T-helper 2 cell treated with Interferon-gamma antibody and Interleukin-4, amounts not matched to agents 5 μg/mL and 100 μg/mL, for 36 hours (primary cell): ENCODE data around the gene UBE2E3.
"Not testable (repeated sequence)": the region's sequence is repeated elsewhere in the genome, so short reads cannot be mapped to it uniquely, and the experiment has no call there.

Source experiments
- DNase-seq: peaks from one replicate; pipeline ENCODE4 v3.0.0; 2021; ENCODE audit warnings: low spot score
- H3K27ac Mint-ChIP-seq: one replicate; pipeline ENCODE4 v1.8.0; 2021; ENCODE audit warnings: mild to moderate bottlenecking, mixed read lengths
- H3K27me3 Mint-ChIP-seq: one replicate; pipeline ENCODE4 v1.8.0; 2021; ENCODE audit warnings: low read depth, mixed read lengths
- H3K36me3 Mint-ChIP-seq: one replicate; pipeline ENCODE4 v1.8.0; 2021; ENCODE audit warnings: low read depth, mixed read lengths
- H3K4me1 Mint-ChIP-seq: one replicate; pipeline ENCODE4 v1.8.0; 2021; ENCODE audit warnings: low read depth, mixed read lengths
- H3K4me3 Mint-ChIP-seq: one replicate; pipeline ENCODE4 v1.8.0; 2022; ENCODE audit warnings: mild to moderate bottlenecking, moderate library complexity, mixed read lengths
- H3K9me3 Mint-ChIP-seq: one replicate; pipeline ENCODE4 v1.8.0; 2021; ENCODE audit warnings: mixed read lengths

Gene UBE2E3

DNA sequence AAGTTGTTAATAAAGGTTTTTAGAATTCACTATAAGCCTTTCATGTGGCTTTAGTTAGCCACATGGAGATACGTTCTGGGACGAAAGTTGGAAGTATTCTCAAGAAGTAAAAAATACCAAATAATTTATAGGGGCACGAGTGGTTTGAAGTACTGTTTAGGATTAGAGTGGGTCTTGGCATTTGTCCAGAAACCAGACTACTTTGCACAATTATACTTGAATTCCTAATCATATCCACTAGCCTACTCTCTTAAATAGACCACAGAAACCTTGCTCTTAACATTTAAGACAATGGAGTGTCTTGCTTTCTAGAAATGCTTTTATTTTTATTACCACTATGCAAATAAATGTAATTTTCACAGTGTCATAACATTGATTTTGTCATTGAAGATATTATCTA, 44.6 kb downstream of the UBE2E3 start:
- no peak overlapping the region for H3K4me3 Mint-ChIP-seq
- no peaks in the 10 kb centered on the region for H3K27me3 Mint-ChIP-seq
- no peaks in the 10 kb centered on the region for H3K4me1 Mint-ChIP-seq
- H3K9me3 Mint-ChIP-seq, result no peaks in the 10 kb centered on the region
- no peak for DNase-seq
- H3K36me3 Mint-ChIP-seq, result no peaks in the 10 kb centered on the region
- no peak overlapping the region for H3K27ac Mint-ChIP-seq

DNA sequence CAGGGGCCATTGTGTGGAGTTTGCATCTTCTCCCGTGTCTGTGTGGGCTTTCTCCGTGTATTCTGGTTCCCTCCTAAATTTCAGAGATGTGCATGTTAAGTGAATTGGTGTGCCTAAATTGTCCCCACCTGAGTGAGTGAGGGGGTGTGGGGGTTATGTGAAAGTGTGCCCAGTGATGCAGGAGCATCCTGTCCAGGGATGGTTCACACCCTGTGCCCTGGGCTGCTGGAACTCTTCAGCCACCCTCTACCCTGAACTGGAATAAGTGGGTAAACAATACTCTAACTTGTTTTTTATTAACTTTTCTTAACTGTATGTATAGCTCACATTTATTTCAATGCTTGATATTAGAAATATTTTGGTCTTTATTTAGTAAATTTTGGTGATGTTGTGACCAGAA, 56.0 kb downstream of the UBE2E3 start:
- no peak for DNase-seq
- H3K9me3 Mint-ChIP-seq, result no peaks in the 10 kb centered on the region
- peaks cover 2% of the 10 kb centered on the region for H3K36me3 Mint-ChIP-seq
- H3K27me3 Mint-ChIP-seq, result no peaks in the 10 kb centered on the region
- no peak overlapping the region for H3K27ac Mint-ChIP-seq
- H3K4me3 Mint-ChIP-seq, result no peak overlapping the region
- peaks cover 24% of the 10 kb centered on the region for H3K4me1 Mint-ChIP-seq

- peak overlapping the region; percentile 56 for H3K27ac Mint-ChIP-seq
- peaks cover 2% of the 10 kb centered on the region for H3K36me3 Mint-ChIP-seq
- H3K4me3 Mint-ChIP-seq, result peak overlapping the region; percentile 2
- H3K4me1 Mint-ChIP-seq, result peaks cover 24% of the 10 kb centered on the region
- peak; percentile 21 for DNase-seq
- H3K9me3 Mint-ChIP-seq, result no peaks in the 10 kb centered on the region
- no peaks in the 10 kb centered on the region for H3K27me3 Mint-ChIP-seq
Observed at GRCh38 chr2:181036848-181037603, 56.6 kb downstream of the UBE2E3 start.

DNA sequence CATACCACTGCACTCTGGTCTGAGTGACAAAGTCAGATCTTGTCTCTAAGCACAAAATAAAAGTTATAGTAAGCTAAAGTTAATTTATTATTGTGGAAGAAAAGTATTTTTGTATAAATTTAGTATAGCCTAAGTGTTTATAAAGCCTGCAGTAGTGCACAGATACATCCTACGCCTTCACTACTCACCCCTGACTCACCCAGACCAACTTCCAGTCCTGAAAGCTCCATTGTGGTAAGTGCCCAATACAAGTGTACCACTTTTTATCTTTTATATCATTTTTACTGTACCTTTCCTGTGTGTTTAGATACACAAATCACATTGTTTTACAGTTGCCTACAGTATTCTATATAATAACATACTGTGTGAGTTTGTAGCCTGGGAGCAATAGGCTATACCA, 57.5 kb downstream of the UBE2E3 start:
- peak; percentile 37 for DNase-seq
- Mint-ChIP-seq H3K36me3 (peaks cover 2% of the 10 kb centered on the region), H3K4me3 (no peak overlapping the region), H3K27me3 (no peaks in the 10 kb centered on the region), H3K9me3 (no peaks in the 10 kb centered on the region), H3K27ac (no peak overlapping the region), H3K4me1 (peaks cover 24% of the 10 kb centered on the region)

DNA sequence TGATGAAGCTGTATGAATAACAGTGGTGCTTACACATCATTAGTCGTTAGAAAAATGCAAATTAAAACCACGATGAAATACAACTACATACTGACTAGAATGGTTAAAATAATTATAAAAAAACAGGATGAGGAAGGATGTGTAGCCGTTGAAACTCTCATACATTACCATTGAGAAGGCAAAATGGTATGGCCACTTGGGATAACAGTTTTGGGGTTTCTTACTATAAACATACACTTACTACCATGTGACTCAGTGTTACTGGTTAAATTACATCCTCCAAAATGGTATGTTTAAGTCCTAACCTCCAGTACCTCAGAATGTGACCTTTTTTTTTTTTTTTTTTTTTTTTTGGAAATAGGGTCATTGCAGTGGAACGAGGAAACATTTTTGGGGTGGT, 58.4 kb downstream of the UBE2E3 start:
- Mint-ChIP-seq H3K9me3 (no peaks in the 10 kb centered on the region), H3K4me1 (peaks cover 24% of the 10 kb centered on the region), H3K27me3 (no peaks in the 10 kb centered on the region), H3K36me3 (no peaks in the 10 kb centered on the region), H3K4me3 (no peak overlapping the region), H3K27ac (no peak overlapping the region)
- no peak for DNase-seq

- not testable (repeated sequence) for H3K4me3 Mint-ChIP-seq, DNase-seq, H3K9me3 Mint-ChIP-seq, H3K36me3 Mint-ChIP-seq, H3K27ac Mint-ChIP-seq, H3K27me3 Mint-ChIP-seq
- H3K4me1 Mint-ChIP-seq, result peaks cover 23% of the 10 kb centered on the region
Observed at GRCh38 chr2:181040839-181041238, 60.4 kb downstream of the UBE2E3 start.

GRCh38 chr2:181041661-181042060, 61.3 kb downstream of the UBE2E3 start:
- Mint-ChIP-seq H3K9me3 (no peaks in the 10 kb centered on the region), H3K4me3 (no peak overlapping the region), H3K4me1 (peaks cover 17% of the 10 kb centered on the region), H3K27ac (no peak overlapping the region), H3K27me3 (no peaks in the 10 kb centered on the region), H3K36me3 (no peaks in the 10 kb centered on the region)
- DNase-seq, result no peak

GRCh38 chr2:181042706-181043105, 62.3 kb downstream of the UBE2E3 start:
- H3K36me3 Mint-ChIP-seq, result no peaks in the 10 kb centered on the region
- no peak overlapping the region for H3K4me3 Mint-ChIP-seq
- H3K9me3 Mint-ChIP-seq, result no peaks in the 10 kb centered on the region

GRCh38 chr2:181046833-181047232, 66.4 kb downstream of the UBE2E3 start:
- Mint-ChIP-seq H3K36me3 (no peaks in the 10 kb centered on the region), H3K4me1 (no peaks in the 10 kb centered on the region), H3K4me3 (no peak overlapping the region), H3K27ac (no peak overlapping the region), H3K27me3 (no peaks in the 10 kb centered on the region), H3K9me3 (no peaks in the 10 kb centered on the region)
- no peak for DNase-seq

More at GRCh38 chr2:181042706-181043105, 62.3 kb downstream of the UBE2E3 start:
- H3K27me3 Mint-ChIP-seq, result no peaks in the 10 kb centered on the region
- no peak for DNase-seq
- H3K4me1 Mint-ChIP-seq, result peaks cover 9% of the 10 kb centered on the region
- H3K27ac Mint-ChIP-seq, result no peak overlapping the region

DNA sequence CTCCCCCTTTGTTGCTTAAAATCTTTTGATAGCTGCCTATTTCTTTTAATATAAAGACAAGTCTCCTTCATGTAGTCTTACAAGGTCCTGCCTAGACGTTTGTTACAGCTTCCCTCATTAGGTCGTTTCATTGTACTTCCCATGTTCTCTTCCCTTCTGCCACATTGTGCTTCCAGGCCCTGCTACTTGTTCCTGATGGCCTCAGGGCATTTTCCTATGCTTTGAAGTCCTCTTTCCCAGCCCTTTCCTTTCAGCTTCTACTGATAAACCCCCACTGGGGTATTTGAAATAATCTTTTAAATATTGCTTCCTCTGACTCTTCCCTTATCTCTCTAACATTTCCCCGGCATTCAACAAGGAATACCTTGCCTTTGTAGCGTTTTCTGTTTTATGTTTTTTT, 67.4 kb downstream of the UBE2E3 start:
- no peaks in the 10 kb centered on the region for H3K36me3 Mint-ChIP-seq
- DNase-seq, result no peak
- H3K27me3 Mint-ChIP-seq, result no peaks in the 10 kb centered on the region
- H3K27ac Mint-ChIP-seq, result no peak overlapping the region
- H3K4me1 Mint-ChIP-seq, result peaks cover 7% of the 10 kb centered on the region
- H3K4me3 Mint-ChIP-seq, result no peak overlapping the region
- H3K9me3 Mint-ChIP-seq, result no peaks in the 10 kb centered on the region

DNA sequence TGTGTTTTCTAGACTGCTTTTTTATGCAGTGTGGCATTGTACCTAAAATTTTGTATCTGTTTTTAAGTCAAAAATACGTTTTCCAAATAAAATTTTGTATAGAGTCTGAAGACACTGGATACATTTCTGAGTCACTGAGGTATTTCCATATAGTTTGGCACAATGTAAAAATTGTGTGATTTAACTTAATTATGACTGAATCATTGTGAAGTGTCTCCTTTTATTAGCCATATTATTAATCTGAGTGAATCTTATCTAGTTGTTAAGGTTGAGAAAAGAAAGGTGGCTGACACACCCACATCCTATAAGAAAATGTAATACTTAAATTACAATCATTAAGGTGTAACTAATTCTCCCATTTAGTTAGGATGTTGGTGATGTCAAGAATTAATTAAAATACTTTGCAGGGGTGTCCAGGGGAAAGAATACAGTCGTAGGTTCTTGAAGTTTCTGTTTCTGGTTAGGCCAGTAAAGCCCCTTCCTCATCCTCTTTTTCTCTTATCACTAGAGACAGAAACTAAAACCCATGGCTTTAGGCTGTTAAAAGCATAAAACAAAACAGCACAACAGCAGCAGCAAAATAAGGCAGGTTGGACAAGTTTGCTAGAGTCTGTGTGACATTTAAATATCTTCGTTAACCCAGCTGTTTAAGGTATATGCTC, 71.6 kb downstream of the UBE2E3 start:
- H3K27ac Mint-ChIP-seq, result no peak overlapping the region
- no peaks in the 10 kb centered on the region for H3K9me3 Mint-ChIP-seq
- no peak overlapping the region for H3K4me3 Mint-ChIP-seq
- peaks cover 14% of the 10 kb centered on the region for H3K4me1 Mint-ChIP-seq
- H3K36me3 Mint-ChIP-seq, result no peaks in the 10 kb centered on the region
- DNase-seq, result no peak
- no peaks in the 10 kb centered on the region for H3K27me3 Mint-ChIP-seq

DNA sequence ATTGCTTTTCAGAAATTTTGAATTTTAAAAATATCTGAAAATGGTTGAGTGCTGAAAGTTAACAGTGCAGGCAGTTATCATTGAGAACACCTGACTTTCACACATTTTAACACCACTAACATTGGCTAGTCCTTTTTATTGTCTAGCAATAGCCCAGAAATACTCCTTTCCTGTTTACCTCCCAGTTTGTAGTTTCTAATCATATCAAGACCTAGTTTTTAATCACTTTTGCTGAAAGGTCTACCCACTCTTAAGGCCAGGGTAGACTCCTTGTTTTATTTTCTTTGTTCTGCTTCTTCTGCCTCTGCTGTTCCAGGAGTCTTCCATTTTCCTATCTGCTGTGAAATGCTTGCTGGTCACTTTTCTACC, 72.1 kb downstream of the UBE2E3 start:
- Mint-ChIP-seq H3K36me3 (no peaks in the 10 kb centered on the region), H3K27ac (peak overlapping the region; percentile 13), H3K9me3 (no peaks in the 10 kb centered on the region), H3K27me3 (no peaks in the 10 kb centered on the region), H3K4me3 (no peak overlapping the region), H3K4me1 (peaks cover 14% of the 10 kb centered on the region)
- DNase-seq, result no peak

DNA sequence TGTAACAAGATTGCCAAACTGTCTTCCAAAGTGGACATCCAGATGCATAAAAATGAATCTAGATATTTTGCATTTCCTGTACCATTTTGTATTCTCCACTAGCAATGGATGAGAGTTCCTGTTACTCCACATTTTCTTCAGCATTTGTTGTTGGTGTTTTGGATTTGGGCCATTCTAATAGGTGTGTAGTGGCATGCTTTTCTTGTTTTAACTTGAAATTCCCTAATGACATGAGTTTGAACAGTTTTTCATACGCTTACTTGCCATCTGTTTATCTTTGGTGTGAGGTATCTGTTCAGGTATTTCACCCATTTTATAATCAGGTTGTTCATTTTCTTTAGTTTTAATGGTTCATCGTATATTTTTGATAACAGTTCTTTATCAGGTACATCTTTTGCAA, 73.9 kb downstream of the UBE2E3 start:
- Mint-ChIP-seq H3K9me3 (no peaks in the 10 kb centered on the region), H3K27me3 (no peaks in the 10 kb centered on the region), H3K4me1 (peaks cover 16% of the 10 kb centered on the region), H3K4me3 (no peak overlapping the region), H3K27ac (no peak overlapping the region), H3K36me3 (no peaks in the 10 kb centered on the region)
- DNase-seq, result no peak

GRCh38 chr2:181054843-181055242, 74.4 kb downstream of the UBE2E3 start:
- no peak for DNase-seq

More at GRCh38 chr2:181054843-181055242, 74.4 kb downstream of the UBE2E3 start:
- Mint-ChIP-seq H3K4me1 (peaks cover 16% of the 10 kb centered on the region), H3K36me3 (no peaks in the 10 kb centered on the region), H3K9me3 (no peaks in the 10 kb centered on the region), H3K4me3 (no peak overlapping the region), H3K27ac (no peak overlapping the region), H3K27me3 (no peaks in the 10 kb centered on the region)
